ENCODE measurements around the gene DOK6. TPM values are rescaled to one million over a fixed set of nuclear protein-coding genes. Genes with fewer than 3 reads are reported as not detected.

The DOK6 gene
- total RNA-seq, 1 experiment from 2014 or later, result 4.1 TPM

DNA sequence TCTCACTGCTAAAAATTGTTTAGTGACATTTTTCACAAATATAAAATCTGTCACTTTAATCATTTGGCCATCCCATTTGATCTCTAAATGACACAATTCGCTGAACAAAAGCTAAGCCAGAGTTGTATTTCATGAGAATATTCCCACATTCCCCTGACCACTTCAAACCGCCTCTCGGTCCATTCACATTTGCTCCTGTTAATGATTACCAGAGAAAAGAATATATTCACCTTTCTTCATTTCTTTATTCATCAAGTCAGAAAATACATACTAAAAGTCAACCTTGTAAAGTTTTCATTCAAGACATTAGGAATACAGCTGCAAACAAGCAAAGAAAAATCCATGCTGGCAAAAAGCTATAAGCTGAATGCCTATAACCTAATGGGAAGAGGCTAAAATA is 225.5 kb downstream of the DOK6 start:
- Mint-ChIP-seq H3K27me3 (ENCODE audit: low read depth) (no peaks in the 10 kb centered on the region), H3K4me3 (no peak overlapping the region), H3K9me3 (0 out of 2 replicates have a peak, but pooled peaks cover 3% of the 10 kb centered on the region), H3K36me3 (no peaks in the 10 kb centered on the region), H3K4me1 (peaks cover 4% of the 10 kb centered on the region; the same call in 1 of the 2 replicates), H3K27ac (no peak overlapping the region)
- ChIA-PET CTCF (no interaction called here), POLR2A (no interaction called here)
- TF ChIP-seq ATF1 (CRISPR knock-in tag; IDR thresholded peaks at IDR 0.05) (no peak), EMX1 (CRISPR knock-in tag; IDR thresholded peaks at IDR 0.05) (no peak), ZNF317 (CRISPR knock-in tag; IDR thresholded peaks at IDR 0.05; ENCODE audit: borderline replicate concordance, low read depth) (no peak), NFYB (CRISPR knock-in tag; conservative IDR thresholded peaks at IDR 0.05; ENCODE audit: low read depth) (no peak), HMGXB4 (CRISPR knock-in tag; IDR thresholded peaks at IDR 0.05) (no peak), ZNF138 (CRISPR knock-in tag; conservative IDR thresholded peaks at IDR 0.05) (no peak), FOXP4 (CRISPR knock-in tag; IDR thresholded peaks at IDR 0.05) (no peak), SP1 (CRISPR knock-in tag; conservative IDR thresholded peaks at IDR 0.05) (no peak), ZBTB21 (CRISPR knock-in tag; IDR thresholded peaks at IDR 0.05; ENCODE audit: borderline replicate concordance) (no peak), AFF4 (CRISPR knock-in tag; IDR thresholded peaks at IDR 0.05; ENCODE audit: borderline replicate concordance) (no peak), GTF2I (CRISPR knock-in tag; conservative IDR thresholded peaks at IDR 0.05) (no peak), SMAD4 (CRISPR knock-in tag; IDR thresholded peaks at IDR 0.05) (no peak), E2F5 (CRISPR knock-in tag; IDR thresholded peaks at IDR 0.05) (no peak), ZNF232 (CRISPR knock-in tag; IDR thresholded peaks at IDR 0.05) (no peak)
- TF ChIP-seq, protein P1, sequence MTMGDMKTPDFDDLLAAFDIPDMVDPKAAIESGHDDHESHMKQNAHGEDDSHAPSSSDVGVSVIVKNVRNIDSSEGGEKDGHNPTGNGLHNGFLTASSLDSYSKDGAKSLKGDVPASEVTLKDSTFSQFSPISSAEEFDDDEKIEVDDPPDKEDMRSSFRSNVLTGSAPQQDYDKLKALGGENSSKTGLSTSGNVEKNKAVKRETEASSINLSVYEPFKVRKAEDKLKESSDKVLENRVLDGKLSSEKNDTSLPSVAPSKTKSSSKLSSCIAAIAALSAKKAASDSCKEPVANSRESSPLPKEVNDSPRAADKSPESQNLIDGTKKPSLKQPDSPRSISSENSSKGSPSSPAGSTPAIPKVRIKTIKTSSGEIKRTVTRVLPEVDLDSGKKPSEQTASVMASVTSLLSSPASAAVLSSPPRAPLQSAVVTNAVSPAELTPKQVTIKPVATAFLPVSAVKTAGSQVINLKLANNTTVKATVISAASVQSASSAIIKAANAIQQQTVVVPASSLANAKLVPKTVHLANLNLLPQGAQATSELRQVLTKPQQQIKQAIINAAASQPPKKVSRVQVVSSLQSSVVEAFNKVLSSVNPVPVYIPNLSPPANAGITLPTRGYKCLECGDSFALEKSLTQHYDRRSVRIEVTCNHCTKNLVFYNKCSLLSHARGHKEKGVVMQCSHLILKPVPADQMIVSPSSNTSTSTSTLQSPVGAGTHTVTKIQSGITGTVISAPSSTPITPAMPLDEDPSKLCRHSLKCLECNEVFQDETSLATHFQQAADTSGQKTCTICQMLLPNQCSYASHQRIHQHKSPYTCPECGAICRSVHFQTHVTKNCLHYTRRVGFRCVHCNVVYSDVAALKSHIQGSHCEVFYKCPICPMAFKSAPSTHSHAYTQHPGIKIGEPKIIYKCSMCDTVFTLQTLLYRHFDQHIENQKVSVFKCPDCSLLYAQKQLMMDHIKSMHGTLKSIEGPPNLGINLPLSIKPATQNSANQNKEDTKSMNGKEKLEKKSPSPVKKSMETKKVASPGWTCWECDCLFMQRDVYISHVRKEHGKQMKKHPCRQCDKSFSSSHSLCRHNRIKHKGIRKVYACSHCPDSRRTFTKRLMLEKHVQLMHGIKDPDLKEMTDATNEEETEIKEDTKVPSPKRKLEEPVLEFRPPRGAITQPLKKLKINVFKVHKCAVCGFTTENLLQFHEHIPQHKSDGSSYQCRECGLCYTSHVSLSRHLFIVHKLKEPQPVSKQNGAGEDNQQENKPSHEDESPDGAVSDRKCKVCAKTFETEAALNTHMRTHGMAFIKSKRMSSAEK (CRISPR knock-in tag; IDR thresholded peaks at IDR 0.05; ENCODE audit: borderline replicate concordance), result no peak
- TF ChIP-seq, protein P2, sequence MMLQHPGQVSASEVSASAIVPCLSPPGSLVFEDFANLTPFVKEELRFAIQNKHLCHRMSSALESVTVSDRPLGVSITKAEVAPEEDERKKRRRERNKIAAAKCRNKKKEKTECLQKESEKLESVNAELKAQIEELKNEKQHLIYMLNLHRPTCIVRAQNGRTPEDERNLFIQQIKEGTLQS (CRISPR knock-in tag; conservative IDR thresholded peaks at IDR 0.05), result no peak
- TF ChIP-seq, protein P3, sequence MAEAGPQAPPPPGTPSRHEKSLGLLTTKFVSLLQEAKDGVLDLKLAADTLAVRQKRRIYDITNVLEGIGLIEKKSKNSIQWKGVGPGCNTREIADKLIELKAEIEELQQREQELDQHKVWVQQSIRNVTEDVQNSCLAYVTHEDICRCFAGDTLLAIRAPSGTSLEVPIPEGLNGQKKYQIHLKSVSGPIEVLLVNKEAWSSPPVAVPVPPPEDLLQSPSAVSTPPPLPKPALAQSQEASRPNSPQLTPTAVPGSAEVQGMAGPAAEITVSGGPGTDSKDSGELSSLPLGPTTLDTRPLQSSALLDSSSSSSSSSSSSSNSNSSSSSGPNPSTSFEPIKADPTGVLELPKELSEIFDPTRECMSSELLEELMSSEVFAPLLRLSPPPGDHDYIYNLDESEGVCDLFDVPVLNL (CRISPR knock-in tag; IDR thresholded peaks at IDR 0.05; ENCODE audit: borderline replicate concordance, low read depth), result no peak
- TF ChIP-seq, protein P4, sequence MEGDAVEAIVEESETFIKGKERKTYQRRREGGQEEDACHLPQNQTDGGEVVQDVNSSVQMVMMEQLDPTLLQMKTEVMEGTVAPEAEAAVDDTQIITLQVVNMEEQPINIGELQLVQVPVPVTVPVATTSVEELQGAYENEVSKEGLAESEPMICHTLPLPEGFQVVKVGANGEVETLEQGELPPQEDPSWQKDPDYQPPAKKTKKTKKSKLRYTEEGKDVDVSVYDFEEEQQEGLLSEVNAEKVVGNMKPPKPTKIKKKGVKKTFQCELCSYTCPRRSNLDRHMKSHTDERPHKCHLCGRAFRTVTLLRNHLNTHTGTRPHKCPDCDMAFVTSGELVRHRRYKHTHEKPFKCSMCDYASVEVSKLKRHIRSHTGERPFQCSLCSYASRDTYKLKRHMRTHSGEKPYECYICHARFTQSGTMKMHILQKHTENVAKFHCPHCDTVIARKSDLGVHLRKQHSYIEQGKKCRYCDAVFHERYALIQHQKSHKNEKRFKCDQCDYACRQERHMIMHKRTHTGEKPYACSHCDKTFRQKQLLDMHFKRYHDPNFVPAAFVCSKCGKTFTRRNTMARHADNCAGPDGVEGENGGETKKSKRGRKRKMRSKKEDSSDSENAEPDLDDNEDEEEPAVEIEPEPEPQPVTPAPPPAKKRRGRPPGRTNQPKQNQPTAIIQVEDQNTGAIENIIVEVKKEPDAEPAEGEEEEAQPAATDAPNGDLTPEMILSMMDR (IDR thresholded peaks at IDR 0.05), result no peak
- DNase-seq (ENCODE audit: low spot score), result no peak
- ATAC-seq, result no peak

Measured in WTC11 (cell line).